Raji (cell line): ENCODE results near the gene WBP2.

Experiments used
- POLR2A ChIP-seq: IDR thresholded peaks from 2 replicates; pipeline ENCODE4 v1.6.1; 2011; ENCODE audit warnings: low read depth, low read length, control low read depth; ENCODE audit not compliant: insufficient read depth

Gene WBP2

DNA sequence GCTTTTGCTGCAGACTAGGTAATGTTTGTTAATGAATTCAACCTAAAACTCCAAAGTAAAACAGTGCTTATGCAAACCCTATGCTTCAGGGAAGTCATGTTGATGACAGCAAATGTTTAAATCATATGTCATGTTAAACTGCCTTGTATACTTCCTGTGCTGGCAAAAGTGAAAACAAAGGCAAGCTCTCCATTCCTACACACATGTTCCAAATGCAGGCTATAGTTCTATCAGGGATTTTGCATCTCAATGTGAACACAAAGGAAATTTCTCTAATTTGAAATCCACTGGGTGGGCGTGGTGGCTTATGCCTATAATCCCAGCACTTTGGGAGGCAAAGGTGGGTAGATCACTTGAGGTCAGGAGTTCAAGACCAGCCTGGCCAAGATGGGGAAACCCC, 51.3 kb downstream of the WBP2 start:
- no peak for TF ChIP-seq POLR2A

DNA sequence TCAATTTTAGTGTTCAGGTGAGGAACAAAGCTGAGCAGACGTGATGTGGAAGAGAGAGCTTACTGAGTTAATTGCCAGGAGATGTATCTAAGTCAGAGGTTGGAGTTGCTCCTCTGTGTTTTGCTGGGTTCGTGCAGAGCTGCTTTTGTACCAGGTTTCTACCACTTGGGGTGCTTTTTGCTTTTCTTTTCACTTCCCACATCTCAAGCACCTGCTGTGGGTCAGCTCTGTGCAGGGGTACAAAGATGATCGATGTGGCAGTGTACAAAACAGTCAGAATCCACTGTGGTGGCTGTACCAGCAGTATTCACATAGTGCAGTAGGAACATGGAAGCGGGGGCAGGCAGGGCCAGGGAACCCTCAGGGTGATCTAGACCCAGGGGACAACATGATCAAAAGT, 55.7 kb downstream of the WBP2 start:
- TF ChIP-seq POLR2A = no peak

GRCh38 chr17:75795820-75796607, 59.1 kb downstream of the WBP2 start:
- TF ChIP-seq POLR2A = no peak
